OCI-M1 (cell line): ENCODE measurements around the gene SEPTIN5.
"Not testable (repeated sequence)": the region's sequence is repeated elsewhere in the genome, so short reads cannot be mapped to it uniquely, and the experiment has no call there.

Source experiments
- DNase-seq: peaks from one replicate; lab custom pipeline; 2025; lab: John Stamatoyannopoulos, UW

The SEPTIN5 gene

GRCh38 chr22:19680911-19681862 is 33.1 kb upstream of the SEPTIN5 start:
- DNase-seq = peak; percentile 91

- peak; percentile 46 for DNase-seq
These were observed 32.4 kb upstream of the SEPTIN5 start for GRCh38 chr22:19681863-19682245.

GRCh38 chr22:19686946-19687345 is 27.4 kb upstream of the SEPTIN5 start:
- no peak for DNase-seq

GRCh38 chr22:19687561-19688300 is 26.6 kb upstream of the SEPTIN5 start:
- DNase-seq = no peak

- DNase-seq = no peak
These were observed 25.7 kb upstream of the SEPTIN5 start for GRCh38 chr22:19688301-19689290.

- DNase-seq = no peak
These were observed 24.9 kb upstream of the SEPTIN5 start for GRCh38 chr22:19689408-19689807.

GRCh38 chr22:19691007-19691720 is 23.1 kb upstream of the SEPTIN5 start:
- DNase-seq = no peak

GRCh38 chr22:19691721-19692341 is 22.5 kb upstream of the SEPTIN5 start:
- DNase-seq = no peak

GRCh38 chr22:19693581-19693980 is 20.7 kb upstream of the SEPTIN5 start:
- no peak for DNase-seq

GRCh38 chr22:19693981-19694670 is 20.2 kb upstream of the SEPTIN5 start:
- no peak for DNase-seq

GRCh38 chr22:19694696-19695095 is 19.6 kb upstream of the SEPTIN5 start:
- DNase-seq = no peak

GRCh38 chr22:19696504-19697276 is 17.6 kb upstream of the SEPTIN5 start:
- DNase-seq = no peak

- not testable (repeated sequence) for DNase-seq
These were observed 16.4 kb upstream of the SEPTIN5 start for GRCh38 chr22:19697871-19698270.

GRCh38 chr22:19700790-19701419 is 13.4 kb upstream of the SEPTIN5 start:
- no peak for DNase-seq

GRCh38 chr22:19701420-19702145 is 12.7 kb upstream of the SEPTIN5 start:
- DNase-seq = no peak

- DNase-seq = no peak
These were observed 10.4 kb upstream of the SEPTIN5 start for GRCh38 chr22:19703869-19704268.

GRCh38 chr22:19704355-19705015 is 9.8 kb upstream of the SEPTIN5 start:
- no peak for DNase-seq
